ENCODE measurements around the gene OR6C70.

OR6C70 gene

GRCh38 chr12:55420307-55420962 lies 49.5 kb downstream of the OR6C70 start:
- no peak for DNase-seq (ENCODE audit: low read depth in 4 of 4, low spot score in 1 of 4)

All from stimulated activated CD4-positive, alpha-beta T cell treated with anti-CD3 and anti-CD28 coated beads, Interleukin-1b, Interleukin-23, amount 100 ng/mL, for 24 hours (primary cell).